Measurements from ENCODE around the gene TANGO2. TPM values are rescaled to one million over a fixed set of nuclear protein-coding genes. Genes with fewer than 3 reads are reported as not detected.

The TANGO2 gene
- total and polyA plus RNA-seq, 9 of the 15 experiments (the other 6 are each of a cell fraction or from before 2014, with no cell fraction given), result 15.5 to 94.9 (median 70.1) TPM

DNA sequence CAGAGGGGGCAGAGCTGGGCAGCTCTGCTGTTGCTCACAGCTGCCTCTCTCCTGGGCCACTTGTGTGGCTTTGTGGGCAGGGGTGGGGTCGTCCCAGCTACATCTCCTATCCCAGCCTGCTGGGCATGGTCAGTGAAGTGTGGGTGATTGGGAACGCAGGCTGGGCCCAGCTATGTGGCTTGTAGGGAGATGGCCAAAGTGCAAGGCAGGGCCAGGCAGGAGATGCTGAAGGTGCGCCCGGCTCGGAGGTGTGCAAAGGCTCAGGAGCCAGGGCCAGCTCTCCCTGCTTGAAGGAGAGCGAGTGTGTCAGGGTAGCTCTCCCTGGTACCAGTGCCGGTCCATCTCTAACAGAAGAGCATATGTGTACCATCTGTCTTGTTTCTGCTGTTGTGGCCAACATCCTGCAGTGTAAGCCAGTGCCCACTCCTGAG, 86.6 kb downstream of the TANGO2 start:
- 87% methylated on average over 7 of the region's 7 CpGs for WGBS (ENCODE audit: insufficient coverage, low coverage, missing lambda C conversion rate)
- intact Hi-C loops (cut with micrococcal nuclease) (no loop called here), in situ Hi-C loops (cut with MboI) (no loop called here)
- ChIA-PET POLR2A (interaction anchor here (0.5 to 20.7 kb wide), 10 partner anchors 10 to 875 kb away, joined by 3 to 513 read pairs (median 5); partner anchors contain the start of genes LZTR1, RANBP1, TANGO2 and TRMT2A), CTCF (ENCODE audit: low intra/inter-chr PET ratio) (no interaction called here)
- peaks cover 5% of the 10 kb centered on the region for H3K9me1 ChIP-seq (ENCODE audit: control insufficient read depth, insufficient read depth, low read length)
- H3K4me3 ChIP-seq, result no peak overlapping the region
- ATAC-seq (no peak), FAIRE-seq (no peak), DNase-seq (ENCODE audit: extremely low read depth in 1 of 4, low spot score in 3 of 4) (no peak)
- BruUV-seq (replicated peaks), result no TSS peak
- no peak overlapping the region for H3K27ac ChIP-seq (ENCODE audit: extremely low read depth, low read depth, low read length)
- peaks cover 76% of the 10 kb centered on the region for H4K20me1 ChIP-seq (replicated peaks; ENCODE audit: control insufficient read depth, insufficient read depth, low read length)
- H2AFZ ChIP-seq (ENCODE audit: low read depth, low read length), result no peak overlapping the region
- H3K27me3 ChIP-seq (ENCODE audit: control insufficient read depth in 2 of 2, insufficient read depth in 2 of 2, low read length in 2 of 2), result no peaks in the 10 kb centered on the region
- peaks cover 97% of the 10 kb centered on the region for H3K36me3 ChIP-seq (ENCODE audit: control insufficient read depth, insufficient read depth, low read length)
- no peaks in the 10 kb centered on the region for H3K9me3 ChIP-seq (replicated peaks; ENCODE audit: control insufficient read depth, insufficient read depth, low read depth, low read length)
- peaks cover 0 to 51% of the 10 kb centered on the region in 2 experiments; a peak in 3 of 5 replicates for H3K4me1 ChIP-seq (replicated peaks in 1 of 2; ENCODE audit: control insufficient read depth in 2 of 2, insufficient read depth in 2 of 2, low read length in 2 of 2)
- H3K4me2 ChIP-seq (ENCODE audit: insufficient read depth, low read length), result no peak overlapping the region
- peaks cover 24% of the 10 kb centered on the region for H3K79me2 ChIP-seq (ENCODE audit: control insufficient read depth, insufficient read depth, low read length)
- H3K9ac ChIP-seq (ENCODE audit: insufficient read depth in 1 of 2, low read depth in 2 of 2, low read length in 2 of 2), result peak overlapping the region in 1 of 2 experiments; percentile 49; a peak in 1 of 4 replicates
- TF ChIP-seq, protein P1, sequence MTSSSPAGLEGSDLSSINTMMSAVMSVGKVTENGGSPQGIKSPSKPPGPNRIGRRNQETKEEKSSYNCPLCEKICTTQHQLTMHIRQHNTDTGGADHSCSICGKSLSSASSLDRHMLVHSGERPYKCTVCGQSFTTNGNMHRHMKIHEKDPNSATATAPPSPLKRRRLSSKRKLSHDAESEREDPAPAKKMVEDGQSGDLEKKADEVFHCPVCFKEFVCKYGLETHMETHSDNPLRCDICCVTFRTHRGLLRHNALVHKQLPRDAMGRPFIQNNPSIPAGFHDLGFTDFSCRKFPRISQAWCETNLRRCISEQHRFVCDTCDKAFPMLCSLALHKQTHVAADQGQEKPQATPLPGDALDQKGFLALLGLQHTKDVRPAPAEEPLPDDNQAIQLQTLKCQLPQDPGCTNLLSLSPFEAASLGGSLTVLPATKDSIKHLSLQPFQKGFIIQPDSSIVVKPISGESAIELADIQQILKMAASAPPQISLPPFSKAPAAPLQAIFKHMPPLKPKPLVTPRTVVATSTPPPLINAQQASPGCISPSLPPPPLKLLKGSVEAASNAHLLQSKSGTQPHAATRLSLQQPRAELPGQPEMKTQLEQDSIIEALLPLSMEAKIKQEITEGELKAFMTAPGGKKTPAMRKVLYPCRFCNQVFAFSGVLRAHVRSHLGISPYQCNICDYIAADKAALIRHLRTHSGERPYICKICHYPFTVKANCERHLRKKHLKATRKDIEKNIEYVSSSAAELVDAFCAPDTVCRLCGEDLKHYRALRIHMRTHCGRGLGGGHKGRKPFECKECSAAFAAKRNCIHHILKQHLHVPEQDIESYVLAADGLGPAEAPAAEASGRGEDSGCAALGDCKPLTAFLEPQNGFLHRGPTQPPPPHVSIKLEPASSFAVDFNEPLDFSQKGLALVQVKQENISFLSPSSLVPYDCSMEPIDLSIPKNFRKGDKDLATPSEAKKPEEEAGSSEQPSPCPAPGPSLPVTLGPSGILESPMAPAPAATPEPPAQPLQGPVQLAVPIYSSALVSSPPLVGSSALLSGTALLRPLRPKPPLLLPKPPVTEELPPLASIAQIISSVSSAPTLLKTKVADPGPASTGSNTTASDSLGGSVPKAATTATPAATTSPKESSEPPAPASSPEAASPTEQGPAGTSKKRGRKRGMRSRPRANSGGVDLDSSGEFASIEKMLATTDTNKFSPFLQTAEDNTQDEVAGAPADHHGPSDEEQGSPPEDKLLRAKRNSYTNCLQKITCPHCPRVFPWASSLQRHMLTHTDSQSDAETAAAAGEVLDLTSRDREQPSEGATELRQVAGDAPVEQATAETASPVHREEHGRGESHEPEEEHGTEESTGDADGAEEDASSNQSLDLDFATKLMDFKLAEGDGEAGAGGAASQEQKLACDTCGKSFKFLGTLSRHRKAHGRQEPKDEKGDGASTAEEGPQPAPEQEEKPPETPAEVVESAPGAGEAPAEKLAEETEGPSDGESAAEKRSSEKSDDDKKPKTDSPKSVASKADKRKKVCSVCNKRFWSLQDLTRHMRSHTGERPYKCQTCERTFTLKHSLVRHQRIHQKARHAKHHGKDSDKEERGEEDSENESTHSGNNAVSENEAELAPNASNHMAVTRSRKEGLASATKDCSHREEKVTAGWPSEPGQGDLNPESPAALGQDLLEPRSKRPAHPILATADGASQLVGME (CRISPR knock-in tag; IDR thresholded peaks at IDR 0.05), result 0 out of 2 replicates have a peak, but pooled peaks have one; percentile 5
- TF ChIP-seq ZNF133 (CRISPR knock-in tag; IDR thresholded peaks at IDR 0.05), result no peak
- no peak for TF ChIP-seq DACH1 (IDR thresholded peaks at IDR 0.05; ENCODE audit: partially characterized antibody)
- TF ChIP-seq, protein P2, sequence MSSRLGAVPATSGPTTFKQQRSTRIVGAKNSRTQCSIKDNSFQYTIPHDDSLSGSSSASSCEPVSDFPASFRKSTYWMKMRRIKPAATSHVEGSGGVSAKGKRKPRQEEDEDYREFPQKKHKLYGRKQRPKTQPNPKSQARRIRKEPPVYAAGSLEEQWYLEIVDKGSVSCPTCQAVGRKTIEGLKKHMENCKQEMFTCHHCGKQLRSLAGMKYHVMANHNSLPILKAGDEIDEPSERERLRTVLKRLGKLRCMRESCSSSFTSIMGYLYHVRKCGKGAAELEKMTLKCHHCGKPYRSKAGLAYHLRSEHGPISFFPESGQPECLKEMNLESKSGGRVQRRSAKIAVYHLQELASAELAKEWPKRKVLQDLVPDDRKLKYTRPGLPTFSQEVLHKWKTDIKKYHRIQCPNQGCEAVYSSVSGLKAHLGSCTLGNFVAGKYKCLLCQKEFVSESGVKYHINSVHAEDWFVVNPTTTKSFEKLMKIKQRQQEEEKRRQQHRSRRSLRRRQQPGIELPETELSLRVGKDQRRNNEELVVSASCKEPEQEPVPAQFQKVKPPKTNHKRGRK (tag; IDR thresholded peaks at IDR 0.05), result no peak
- no peak for TF ChIP-seq HMGN3 (IDR thresholded peaks at IDR 0.05; ENCODE audit: borderline replicate concordance, extremely low read depth, insufficient read length, low read depth, low read length)
- TF ChIP-seq, protein P3, sequence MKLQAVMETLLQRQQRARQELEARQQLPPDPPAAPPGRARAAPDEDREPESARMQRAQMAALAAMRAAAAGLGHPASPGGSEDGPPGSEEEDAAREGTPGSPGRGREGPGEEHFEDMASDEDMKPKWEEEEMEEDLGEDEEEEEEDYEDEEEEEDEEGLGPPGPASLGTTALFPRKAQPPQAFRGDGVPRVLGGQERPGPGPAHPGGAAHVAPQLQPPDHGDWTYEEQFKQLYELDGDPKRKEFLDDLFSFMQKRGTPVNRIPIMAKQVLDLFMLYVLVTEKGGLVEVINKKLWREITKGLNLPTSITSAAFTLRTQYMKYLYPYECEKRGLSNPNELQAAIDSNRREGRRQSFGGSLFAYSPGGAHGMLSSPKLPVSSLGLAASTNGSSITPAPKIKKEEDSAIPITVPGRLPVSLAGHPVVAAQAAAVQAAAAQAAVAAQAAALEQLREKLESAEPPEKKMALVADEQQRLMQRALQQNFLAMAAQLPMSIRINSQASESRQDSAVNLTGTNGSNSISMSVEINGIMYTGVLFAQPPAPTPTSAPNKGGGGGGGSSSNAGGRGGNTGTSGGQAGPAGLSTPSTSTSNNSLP (IDR thresholded peaks at IDR 0.05; ENCODE audit: borderline replicate concordance, low read depth, low read length), result no peak
- TF ChIP-seq, protein P4, sequence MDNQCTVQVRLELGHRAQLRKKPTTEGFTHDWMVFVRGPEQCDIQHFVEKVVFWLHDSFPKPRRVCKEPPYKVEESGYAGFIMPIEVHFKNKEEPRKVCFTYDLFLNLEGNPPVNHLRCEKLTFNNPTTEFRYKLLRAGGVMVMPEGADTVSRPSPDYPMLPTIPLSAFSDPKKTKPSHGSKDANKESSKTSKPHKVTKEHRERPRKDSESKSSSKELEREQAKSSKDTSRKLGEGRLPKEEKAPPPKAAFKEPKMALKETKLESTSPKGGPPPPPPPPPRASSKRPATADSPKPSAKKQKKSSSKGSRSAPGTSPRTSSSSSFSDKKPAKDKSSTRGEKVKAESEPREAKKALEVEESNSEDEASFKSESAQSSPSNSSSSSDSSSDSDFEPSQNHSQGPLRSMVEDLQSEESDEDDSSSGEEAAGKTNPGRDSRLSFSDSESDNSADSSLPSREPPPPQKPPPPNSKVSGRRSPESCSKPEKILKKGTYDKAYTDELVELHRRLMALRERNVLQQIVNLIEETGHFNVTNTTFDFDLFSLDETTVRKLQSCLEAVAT (IDR thresholded peaks at IDR 0.05), result no peak
- no peak for TF ChIP-seq LARP7 (IDR thresholded peaks at IDR 0.05)
- TF ChIP-seq POLR2B (IDR thresholded peaks at IDR 0.05; ENCODE audit: low read depth, partially characterized antibody), result no peak
- TF ChIP-seq ARID1B (IDR thresholded peaks at IDR 0.05), result no peak
- no peak for TF ChIP-seq GABPA (tag; conservative IDR thresholded peaks at IDR 0.05; ENCODE audit: low read depth)

Measured in K562 (cell line).